DMS79 treated with DMSO at 0.1 percent for 48 hours (cell line): ENCODE results near the gene AKR7A3.
"Not testable (repeated sequence)": the region's sequence is repeated elsewhere in the genome, so short reads cannot be mapped to it uniquely, and the experiment has no call there.

Experiments used
- DNase-seq: peaks from one replicate; lab custom pipeline; 2025; lab: John Stamatoyannopoulos, UW

The AKR7A3 gene

GRCh38 chr1:19319196-19319595, 30.6 kb upstream of the AKR7A3 start:
- DNase-seq, result no peak

DNA sequence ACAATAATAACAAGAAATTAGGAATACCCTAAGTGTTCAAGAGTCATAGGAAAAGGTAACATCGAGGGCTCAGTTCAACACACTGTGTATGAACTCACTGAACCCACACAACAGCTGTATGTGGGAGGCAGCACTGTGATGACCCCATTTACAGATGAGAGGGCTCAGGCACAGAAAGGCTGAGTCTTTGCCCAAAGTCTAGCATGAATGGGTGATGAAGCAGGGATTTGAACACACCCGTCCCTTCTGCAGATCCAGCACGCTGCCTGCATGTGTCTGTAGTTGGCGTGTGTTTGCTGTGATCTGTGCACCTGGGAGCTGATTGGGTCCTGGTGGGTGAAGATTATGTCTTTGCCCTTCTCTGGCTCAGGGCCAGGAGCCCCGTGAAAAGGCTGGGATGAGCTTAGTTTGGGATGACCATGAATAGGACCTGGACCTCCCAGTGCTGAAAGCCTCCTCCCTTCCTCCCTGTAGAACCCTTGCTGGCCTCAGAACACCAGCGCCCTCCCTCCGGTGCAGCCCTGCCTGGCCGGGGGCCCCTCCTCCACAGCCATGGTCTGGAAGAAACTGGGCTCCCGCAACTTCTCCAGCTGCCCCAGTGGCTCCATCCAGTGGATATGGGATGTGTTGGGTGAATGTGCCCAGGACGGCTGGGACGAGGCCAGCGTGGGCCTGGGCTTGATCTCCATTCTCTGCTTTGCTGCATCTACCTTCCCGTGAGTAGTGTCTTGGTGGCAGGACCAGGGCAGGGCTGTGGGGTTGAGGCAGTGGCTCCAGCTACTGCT, 28.7 kb upstream of the AKR7A3 start:
- no peak for DNase-seq

DNA sequence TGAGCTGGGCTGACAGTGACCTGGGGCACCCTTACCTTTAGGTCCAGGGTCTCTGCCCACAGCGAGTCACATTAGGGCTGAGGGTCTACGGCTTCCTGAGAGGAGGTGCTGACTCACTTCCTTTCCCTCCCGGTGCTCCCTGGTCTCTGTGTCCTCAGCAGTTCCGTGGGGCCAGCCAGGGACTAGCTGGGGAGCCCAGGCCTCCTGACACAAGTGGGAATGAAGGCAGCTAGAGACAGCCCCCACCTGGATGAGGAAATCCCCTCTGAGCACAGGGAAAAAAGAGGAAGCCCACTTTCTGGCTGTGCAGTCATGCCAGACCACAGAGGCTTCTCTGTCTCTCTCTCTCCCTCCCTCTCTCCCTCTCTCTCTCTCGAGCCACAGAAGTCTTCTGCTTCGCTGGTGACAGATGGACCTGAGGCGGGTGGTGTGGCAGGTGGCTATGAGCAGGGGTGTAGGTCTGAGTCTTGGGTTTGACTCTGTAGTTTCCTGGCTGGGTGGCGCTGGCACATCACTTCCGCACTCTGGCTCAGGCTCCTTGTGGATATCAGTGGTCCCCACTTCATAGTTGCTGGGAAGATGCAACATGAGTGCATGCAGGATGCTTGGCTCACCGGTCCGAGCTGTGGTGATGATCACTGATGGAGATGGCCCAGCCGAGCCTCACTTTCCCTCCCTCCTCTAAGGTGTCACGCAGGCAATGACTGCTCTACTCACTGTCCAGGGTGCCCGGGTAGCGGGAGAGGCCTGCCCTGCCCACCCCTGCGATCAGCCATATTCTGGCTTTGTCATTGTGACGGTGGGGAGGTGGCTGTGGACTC, 27.0 kb upstream of the AKR7A3 start:
- no peak for DNase-seq

GRCh38 chr1:19313961-19314882, 25.7 kb upstream of the AKR7A3 start:
- DNase-seq, result no peak

- no peak for DNase-seq
Observed at GRCh38 chr1:19313636-19313959, 25.0 kb upstream of the AKR7A3 start.

GRCh38 chr1:19312782-19313635, 24.4 kb upstream of the AKR7A3 start:
- DNase-seq, result no peak

DNA sequence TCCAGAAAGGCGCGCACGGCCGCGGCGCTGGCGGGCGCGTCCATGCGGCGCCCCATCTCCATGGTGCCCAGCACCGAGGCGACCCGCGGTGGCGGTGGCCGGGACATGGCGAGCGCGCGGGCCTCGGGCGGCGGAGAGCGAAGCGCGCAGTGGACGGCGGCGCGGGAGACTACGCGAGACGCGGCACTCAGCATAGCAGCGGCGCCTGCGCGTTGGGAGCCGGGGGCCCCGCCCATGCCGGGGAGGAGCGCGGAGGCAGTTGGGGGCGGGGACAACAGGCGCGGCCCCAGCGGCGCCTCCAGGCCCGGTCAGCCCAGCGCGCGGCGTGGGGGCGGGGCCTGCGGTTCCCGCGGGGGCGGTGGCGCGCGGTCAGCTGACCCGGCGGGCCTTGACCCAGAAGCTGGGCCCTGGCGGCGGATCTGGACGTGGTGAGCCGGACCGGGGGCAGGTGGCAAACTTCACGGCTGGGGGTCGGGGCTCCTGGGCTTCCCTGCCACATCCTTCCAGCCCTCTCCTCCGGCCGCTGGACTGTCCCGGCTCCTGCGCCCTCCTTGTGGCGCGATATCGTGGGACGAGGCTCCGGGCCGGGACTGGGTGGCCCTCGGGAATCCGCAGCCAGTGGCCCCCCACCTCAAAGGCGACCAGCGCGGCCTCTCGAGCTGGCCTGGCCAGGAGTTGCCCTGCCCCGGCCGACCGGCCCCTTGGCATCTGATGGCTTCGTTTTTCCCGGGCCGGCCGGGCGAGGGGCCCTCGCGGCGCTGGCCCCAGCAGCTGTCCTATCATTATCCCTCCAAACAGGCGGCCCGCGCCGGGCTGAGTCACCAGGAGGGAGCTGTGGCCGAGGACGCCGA, 23.6 kb upstream of the AKR7A3 start, which contains the start of the genes AKR7A2 and SLC66A1:
AKR7A2 (minus strand) TSS at position 214 of the 851 bp plus-strand sequence; CDS start at position 194, 20 bp downstream.
SLC66A1 (plus strand) TSS at position 396 of the 851 bp plus-strand sequence. CDS start 5,352 bp downstream, outside the sequence.
- DNase-seq, result peak; percentile 71

GRCh38 chr1:19311503-19311930, 22.9 kb upstream of the AKR7A3 start:
- DNase-seq, result peak; percentile 55

- peak; percentile 55 for DNase-seq
Observed at GRCh38 chr1:19310720-19311502, 22.3 kb upstream of the AKR7A3 start.

- no peak for DNase-seq
Observed at GRCh38 chr1:19310061-19310460, 21.5 kb upstream of the AKR7A3 start.

GRCh38 chr1:19309123-19309813, 20.7 kb upstream of the AKR7A3 start:
- no peak for DNase-seq

GRCh38 chr1:19308509-19308907, 19.9 kb upstream of the AKR7A3 start:
- DNase-seq, result no peak

DNA sequence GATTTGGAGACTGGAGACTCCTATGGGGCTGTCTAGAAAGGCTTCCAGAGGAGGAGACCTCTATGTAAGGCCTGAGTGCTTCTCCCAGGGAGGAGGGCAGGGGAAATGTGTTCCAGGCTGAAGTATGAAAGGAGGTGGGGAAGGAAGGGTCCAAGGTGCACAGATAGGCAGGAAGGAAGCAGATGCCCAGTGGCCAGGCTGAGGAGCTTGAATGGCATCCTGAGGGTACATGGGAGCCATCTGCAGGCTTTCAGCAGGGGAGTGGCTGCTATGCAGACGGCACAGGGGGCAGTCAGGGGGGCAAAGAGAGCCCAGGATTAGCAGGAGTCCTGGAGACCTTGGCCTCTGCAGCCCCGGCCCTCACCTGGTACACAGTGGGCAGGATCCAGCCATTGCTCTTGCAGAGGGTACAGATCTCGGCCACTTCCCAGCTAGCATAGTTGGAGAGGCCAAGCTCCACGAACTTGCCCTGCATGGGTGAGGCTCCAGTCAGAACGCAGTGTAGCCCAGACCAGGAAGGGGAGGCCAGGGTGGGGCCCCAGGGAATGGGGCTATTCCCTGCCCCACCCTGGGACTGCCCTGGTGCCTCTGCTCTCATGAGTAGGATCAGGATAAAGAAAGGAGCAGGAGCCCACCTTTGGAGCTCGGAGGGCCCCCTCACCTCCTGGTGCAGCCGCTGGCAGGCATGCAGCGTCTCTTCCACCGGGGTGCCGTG, 19.4 kb upstream of the AKR7A3 start:
- no peak for DNase-seq

GRCh38 chr1:19306941-19307340, 18.4 kb upstream of the AKR7A3 start:
- no peak for DNase-seq

DNA sequence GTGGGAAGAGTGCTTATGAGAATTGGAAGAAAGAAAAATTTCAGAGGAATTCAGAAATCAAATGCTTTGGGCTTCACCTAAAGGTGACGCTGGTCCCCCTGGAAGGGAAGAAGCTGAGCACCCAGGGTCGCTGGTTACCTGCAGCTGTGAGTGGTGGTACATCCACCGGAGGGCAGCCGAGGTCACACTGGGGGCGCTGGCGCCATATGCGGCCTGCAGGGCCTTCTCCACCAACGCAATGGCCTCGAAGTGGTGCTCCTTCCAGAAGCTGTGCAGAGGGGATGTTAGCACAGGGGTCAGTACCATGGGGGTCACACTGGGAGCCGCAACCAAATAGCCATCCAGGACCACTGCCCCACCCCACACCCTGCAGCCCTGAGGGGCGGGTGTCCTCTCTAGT, 17.3 kb upstream of the AKR7A3 start:
- no peak for DNase-seq

- not testable (repeated sequence) for DNase-seq
Observed at GRCh38 chr1:19304081-19304480, 15.5 kb upstream of the AKR7A3 start.

DNA sequence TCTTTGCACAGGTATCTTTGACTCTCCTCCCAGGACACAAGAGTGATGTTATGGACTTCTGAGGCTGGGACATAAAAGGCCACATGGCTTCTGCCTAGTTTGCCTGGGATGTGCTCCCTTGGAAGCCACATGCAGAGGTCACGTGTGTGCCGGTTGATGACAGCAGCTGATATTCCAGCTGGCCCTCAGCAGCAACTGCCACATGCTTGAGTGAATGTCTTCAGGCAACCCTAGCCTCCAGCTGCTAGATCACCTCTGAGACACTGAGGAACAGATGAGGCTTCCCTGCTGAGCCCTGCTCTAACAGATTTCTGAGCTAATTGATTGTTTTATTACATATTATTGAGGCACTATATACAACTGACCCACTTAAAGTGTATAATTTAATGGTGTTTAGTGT, 11.6 kb upstream of the AKR7A3 start:
- no peak for DNase-seq

DNA sequence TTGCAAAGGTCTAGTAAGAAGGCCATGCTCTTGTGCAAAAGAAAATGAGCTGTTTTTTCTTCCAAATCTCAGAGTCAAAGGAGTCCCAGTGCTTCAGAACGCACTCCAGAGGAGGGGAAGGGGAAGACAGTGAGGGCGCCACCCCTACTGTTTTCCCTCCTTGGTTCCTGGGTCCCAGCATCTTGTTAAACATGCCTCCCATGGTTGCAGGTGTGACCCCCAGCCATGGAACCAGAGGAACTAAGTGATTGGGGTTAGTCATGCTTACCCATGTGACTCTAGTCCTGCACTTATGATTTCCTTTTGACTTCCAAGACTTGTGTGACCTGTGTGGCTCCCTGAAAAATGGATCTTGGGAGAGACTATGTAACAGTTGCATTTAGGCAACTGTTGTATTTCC, 6.1 kb upstream of the AKR7A3 start:
- DNase-seq, result no peak
